BE2C (cell line): ENCODE results near the gene CDH4.

Experiments
- DNase-seq: peaks from one replicate; pipeline ENCODE4 v3.0.0-alpha.2; 2020
- H3K27me3 ChIP-seq: fragments of 250-450 bp; sonication (Bioruptor Pico); 2 replicates; pipeline ENCODE4 v1.5.1; 2020; ENCODE audit warnings: mild to moderate bottlenecking
- H3K36me3 ChIP-seq: fragments of 250-450 bp; sonication (Bioruptor Pico); 2 replicates; pipeline ENCODE4 v1.5.1; 2020; ENCODE audit warnings: mild to moderate bottlenecking
- H3K4me1 ChIP-seq: fragments of 250-450 bp; sonication (Bioruptor Pico); 2 replicates; pipeline ENCODE4 v1.5.1; 2020
- H3K4me3 ChIP-seq: 2 replicates; pipeline ENCODE4 v1.5.1; 2011; ENCODE audit warnings: low read depth, low read length
- H3K9me3 ChIP-seq: fragments of 250-450 bp; sonication (Bioruptor Pico); 2 replicates; pipeline ENCODE4 v1.5.1; 2020
- CTCF ChIP-seq: IDR thresholded peaks from 2 replicates; pipeline ENCODE4 v1.5.1; 2012; ENCODE audit warnings: mild to moderate bottlenecking, low read depth, low read length

The CDH4 gene

GRCh38 chr20:61354501-61354900 is 102.4 kb downstream of the CDH4 start:
- H3K27me3 ChIP-seq: no peaks in the 10 kb centered on the region
- no peaks in the 10 kb centered on the region for H3K4me1 ChIP-seq
- no peak for DNase-seq
- no peaks in the 10 kb centered on the region for H3K9me3 ChIP-seq
- no peaks in the 10 kb centered on the region for H3K36me3 ChIP-seq
- no peak overlapping the region for H3K4me3 ChIP-seq
- no peak for TF ChIP-seq CTCF

- H3K27me3 ChIP-seq: no peaks in the 10 kb centered on the region
Observed at GRCh38 chr20:61354901-61355495, 102.9 kb downstream of the CDH4 start.

GRCh38 chr20:61355585-61355984 is 103.5 kb downstream of the CDH4 start:
- Histone ChIP-seq H3K4me3 (no peak overlapping the region), H3K9me3 (no peaks in the 10 kb centered on the region), H3K36me3 (no peaks in the 10 kb centered on the region), H3K27me3 (no peaks in the 10 kb centered on the region), H3K4me1 (no peaks in the 10 kb centered on the region)
- no peak for TF ChIP-seq CTCF
- DNase-seq: no peak

More at GRCh38 chr20:61354901-61355495, 102.9 kb downstream of the CDH4 start:
- Histone ChIP-seq H3K4me3 (no peak overlapping the region), H3K4me1 (no peaks in the 10 kb centered on the region), H3K36me3 (no peaks in the 10 kb centered on the region), H3K9me3 (no peaks in the 10 kb centered on the region)
- no peak for DNase-seq
- no peak for TF ChIP-seq CTCF

GRCh38 chr20:61356196-61356595 is 104.1 kb downstream of the CDH4 start:
- Histone ChIP-seq H3K36me3 (no peaks in the 10 kb centered on the region), H3K4me3 (no peak overlapping the region), H3K4me1 (no peaks in the 10 kb centered on the region), H3K9me3 (no peaks in the 10 kb centered on the region), H3K27me3 (no peaks in the 10 kb centered on the region)
- DNase-seq: no peak
- TF ChIP-seq CTCF: no peak

- Histone ChIP-seq H3K27me3 (no peaks in the 10 kb centered on the region), H3K9me3 (no peaks in the 10 kb centered on the region), H3K4me1 (no peaks in the 10 kb centered on the region), H3K4me3 (no peak overlapping the region), H3K36me3 (no peaks in the 10 kb centered on the region)
- no peak for TF ChIP-seq CTCF
- DNase-seq: no peak
Observed at GRCh38 chr20:61357119-61357518, 105.1 kb downstream of the CDH4 start.

GRCh38 chr20:61359254-61359653 is 107.2 kb downstream of the CDH4 start:
- Histone ChIP-seq H3K27me3 (no peaks in the 10 kb centered on the region), H3K36me3 (no peaks in the 10 kb centered on the region), H3K9me3 (no peaks in the 10 kb centered on the region), H3K4me3 (no peak overlapping the region), H3K4me1 (no peaks in the 10 kb centered on the region)
- no peak for DNase-seq
- no peak for TF ChIP-seq CTCF
